SU-DHL-6 (cell line): ENCODE results near the gene PUS10.

ENCODE experiments used
- CTCF ChIP-seq: fragments of 200-600 bp; sonication (generic); IDR thresholded peaks from one replicate; pipeline ENCODE4 v1.5.1; 2017; ENCODE audit warnings: antibody characterized with exemption, mild to moderate bottlenecking, low read length, moderate library complexity; ENCODE audit not compliant: insufficient read depth, poor library complexity, severe bottlenecking
- EZH2phosphoT487 ChIP-seq: fragments of 200-600 bp; sonication (generic), shearing (Covaris generic); conservative IDR thresholded peaks from 2 replicates; pipeline ENCODE4 v1.6.1; 2018; ENCODE audit warnings: mild to moderate bottlenecking, antibody characterized with exemption, low read length, moderate library complexity, mixed read lengths

GRCh38 chr2:61059382-61059781, 41.3 kb upstream of the PUS10 start:
- TF ChIP-seq CTCF (no peak), EZH2phosphoT487 (no peak)
